ENCODE results near the gene OR52J3. TPM values are rescaled to one million over a fixed set of nuclear protein-coding genes. Genes with fewer than 3 reads are reported as not detected.

The OR52J3 gene
- total RNA-seq, 2 experiments from 2014 or later: not detected

Other genes starting within 250 kb of the OR52J3 start
- not detected in 2 replicates for gene OR52R1, start 242.1 kb upstream of the OR52J3 start, total RNA-seq (2014; rRNA removed; shearing (Covaris generic))
- gene OR52R1, start 242.1 kb upstream of the OR52J3 start, total RNA-seq (2022): not detected in 2 replicates
- gene OR51F2, start 225.2 kb upstream of the OR52J3 start, total RNA-seq (2014; rRNA removed; shearing (Covaris generic)): not detected in 2 replicates
- gene OR51F2, start 225.2 kb upstream of the OR52J3 start, total RNA-seq (2022): not detected in 2 replicates
- gene OR51S1, start 197.3 kb upstream of the OR52J3 start, total RNA-seq (2014; rRNA removed; shearing (Covaris generic)): not detected in 2 replicates
- gene OR51S1, start 197.3 kb upstream of the OR52J3 start, total RNA-seq (2022): not detected in 2 replicates
- not detected in 2 replicates for gene OR51T1, start 164.6 kb upstream of the OR52J3 start, total RNA-seq (2014; rRNA removed; shearing (Covaris generic))
- gene OR51T1, start 164.6 kb upstream of the OR52J3 start, total RNA-seq (2022): not detected in 2 replicates
- not detected in 2 replicates for gene OR51A7, start 142.7 kb upstream of the OR52J3 start, total RNA-seq (2014; rRNA removed; shearing (Covaris generic))
- gene OR51A7, start 142.7 kb upstream of the OR52J3 start, total RNA-seq (2022): not detected in 2 replicates
- not detected in 2 replicates for gene OR51G2, start 127.2 kb upstream of the OR52J3 start, total RNA-seq (2014; rRNA removed; shearing (Covaris generic))
- gene OR51G2, start 127.2 kb upstream of the OR52J3 start, total RNA-seq (2022): not detected in 2 replicates
- gene OR51G1, start 122.2 kb upstream of the OR52J3 start, total RNA-seq (2014; rRNA removed; shearing (Covaris generic)): not detected in 2 replicates
- not detected in 2 replicates for gene OR51G1, start 122.2 kb upstream of the OR52J3 start, total RNA-seq (2022)
- gene OR51A4, start 98.9 kb upstream of the OR52J3 start, total RNA-seq (2014; rRNA removed; shearing (Covaris generic)): not detected in 2 replicates
- not detected in 2 replicates for gene OR51A4, start 98.9 kb upstream of the OR52J3 start, total RNA-seq (2022)
- not detected in 2 replicates for gene OR51A2, start 90.8 kb upstream of the OR52J3 start, total RNA-seq (2014; rRNA removed; shearing (Covaris generic))
- not detected in 2 replicates for gene OR51A2, start 90.8 kb upstream of the OR52J3 start, total RNA-seq (2022)
- gene OR51L1, start 51.7 kb upstream of the OR52J3 start, total RNA-seq (2014; rRNA removed; shearing (Covaris generic)): not detected in 2 replicates
- gene OR51L1, start 51.7 kb upstream of the OR52J3 start, total RNA-seq (2022): not detected in 2 replicates
- gene OR52E2, start 13.1 kb downstream of the OR52J3 start, total RNA-seq (2014; rRNA removed; shearing (Covaris generic)): not detected in 2 replicates
- gene OR52E2, start 13.1 kb downstream of the OR52J3 start, total RNA-seq (2022): not detected in 2 replicates
- gene OR52E1, start 23.0 kb downstream of the OR52J3 start, total RNA-seq (2014; rRNA removed; shearing (Covaris generic)): not detected in 2 replicates
- gene OR52E1, start 23.0 kb downstream of the OR52J3 start, total RNA-seq (2022): not detected in 2 replicates
- gene OR52A5, start 91.8 kb downstream of the OR52J3 start, total RNA-seq (2014; rRNA removed; shearing (Covaris generic)): not detected in 2 replicates
- gene OR52A5, start 91.8 kb downstream of the OR52J3 start, total RNA-seq (2022): not detected in 2 replicates
- gene OR52A1, start 108.2 kb downstream of the OR52J3 start, total RNA-seq (2014; rRNA removed; shearing (Covaris generic)): not detected in 2 replicates
- not detected in 2 replicates for gene OR52A1, start 108.2 kb downstream of the OR52J3 start, total RNA-seq (2022)
- not detected in 2 replicates for gene OR51V1, start 154.2 kb downstream of the OR52J3 start, total RNA-seq (2014; rRNA removed; shearing (Covaris generic))
- gene OR51V1, start 154.2 kb downstream of the OR52J3 start, total RNA-seq (2022): not detected in 2 replicates
- not detected in 2 replicates for gene HBB, start 180.5 kb downstream of the OR52J3 start, total RNA-seq (2014; rRNA removed; shearing (Covaris generic))
- gene HBB, start 180.5 kb downstream of the OR52J3 start, total RNA-seq (2022): not detected in 2 replicates
- not detected in 2 replicates for gene HBD, start 188.0 kb downstream of the OR52J3 start, total RNA-seq (2014; rRNA removed; shearing (Covaris generic))
- not detected in 2 replicates for gene HBD, start 188.0 kb downstream of the OR52J3 start, total RNA-seq (2022)
- not detected in 2 replicates for gene HBG1, start 203.3 kb downstream of the OR52J3 start, total RNA-seq (2014; rRNA removed; shearing (Covaris generic))
- gene HBG1, start 203.3 kb downstream of the OR52J3 start, total RNA-seq (2022): not detected in 2 replicates
- not detected in 2 replicates for gene HBG2, start 208.3 kb downstream of the OR52J3 start, total RNA-seq (2014; rRNA removed; shearing (Covaris generic))
- gene HBG2, start 208.3 kb downstream of the OR52J3 start, total RNA-seq (2022): not detected in 2 replicates
- gene HBE1, start 223.4 kb downstream of the OR52J3 start, total RNA-seq (2014; rRNA removed; shearing (Covaris generic)): not detected in 2 replicates
- gene HBE1, start 223.4 kb downstream of the OR52J3 start, total RNA-seq (2022): not detected in 2 replicates